GM13976 (cell line): Measurements from ENCODE around the gene VGLL2.

Source experiments
- DNase-seq: peaks from one replicate; pipeline ENCODE4 v3.0.0; 2012; ENCODE audit warnings: low spot score
- CTCF ChIP-seq: IDR thresholded peaks from 2 replicates; pipeline ENCODE4 v1.5.1; 2012; ENCODE audit warnings: borderline replicate concordance, mild to moderate bottlenecking; ENCODE audit not compliant: insufficient read depth; ENCODE audit errors: extremely low read depth, missing control alignments, control extremely low read depth
- in situ Hi-C: fragments of 300-500 bp; cut with MboI; formaldehyde crosslinking; loops from one replicate; pipeline ENCODE4 v1.12.0; 2022; ENCODE audit warnings: low sequenced_read_pairs, mixed read lengths, inconsistent platforms; ENCODE audit not compliant: unreplicated experiment

The VGLL2 gene

DNA sequence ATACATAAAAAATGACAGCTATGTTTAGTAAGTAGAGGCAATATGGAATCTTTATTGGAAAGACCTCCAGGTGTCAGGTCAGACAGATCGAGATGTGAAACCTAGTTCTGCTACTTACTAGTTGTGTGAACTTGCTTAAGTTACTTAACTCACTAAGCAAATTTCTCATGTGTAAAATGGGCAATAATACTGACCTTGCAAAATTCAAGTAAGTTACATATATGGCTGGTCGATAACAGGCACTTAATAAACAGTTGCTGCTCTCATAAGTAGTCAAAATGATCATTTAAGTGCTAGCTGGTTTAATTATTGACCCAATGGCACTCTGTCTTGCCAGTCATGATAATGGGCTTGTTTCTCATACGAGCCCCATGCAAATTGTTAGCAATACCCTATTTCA, 46.0 kb downstream of the VGLL2 start:
- no peak for TF ChIP-seq CTCF
- in situ Hi-C loops: no loop called here
- DNase-seq: no peak

DNA sequence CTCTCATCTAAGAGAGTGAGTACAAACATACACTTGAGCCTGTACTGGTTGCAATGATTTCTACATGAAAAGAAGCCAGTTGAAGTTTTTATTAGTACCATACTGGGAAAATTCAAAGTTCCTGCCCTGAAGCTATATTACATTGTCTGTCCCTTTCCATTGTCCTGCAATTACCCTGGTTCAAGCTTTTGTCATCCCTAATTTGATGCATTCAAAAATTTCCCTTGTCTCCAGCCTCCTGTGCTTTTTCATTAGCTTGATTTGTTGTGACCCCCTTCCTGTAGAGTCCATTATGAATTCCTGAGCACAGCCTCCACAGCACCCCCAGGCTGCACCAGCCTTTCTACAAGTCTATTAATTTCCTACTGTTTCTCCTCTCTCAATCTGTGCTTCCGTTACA, 46.4 kb downstream of the VGLL2 start:
- no peak for DNase-seq
- TF ChIP-seq CTCF: no peak
- in situ Hi-C loops: no loop called here

- DNase-seq: no peak
- in situ Hi-C loops: no loop called here
- no peak for TF ChIP-seq CTCF
These were observed 51.9 kb downstream of the VGLL2 start for GRCh38 chr6:117317261-117317660.
